Measurements from ENCODE around the gene PARP6. TPM values are rescaled to one million over a fixed set of nuclear protein-coding genes. Genes with fewer than 3 reads are reported as not detected.
A peak's percentile ranks its signal among the peaks of the same experiment; 100 is the strongest.

Gene PARP6
- polyA plus RNA-seq, 1 donor (not counting 4 experiments of a cell fraction or from before 2014, with no cell fraction given): 51.0 TPM

DNA sequence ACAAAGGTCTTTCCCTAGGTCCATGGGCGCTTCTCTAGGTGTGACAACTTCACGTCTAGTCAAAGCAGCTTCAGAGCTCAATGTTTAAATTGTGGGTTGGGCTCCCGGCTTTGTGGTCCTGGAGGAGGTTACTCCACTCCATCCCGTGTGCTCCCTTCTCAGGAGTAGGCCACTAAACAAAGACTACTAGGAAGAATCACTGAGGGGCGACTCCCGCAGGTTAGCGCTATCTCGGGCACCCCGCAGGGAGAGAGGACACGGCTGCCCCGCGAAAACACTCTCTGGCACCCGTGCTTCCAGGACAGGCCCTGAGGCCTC is 500 bp downstream of the PARP6 start:
- Histone ChIP-seq H2AFZ (ENCODE audit: control insufficient read depth, low read length) (peak overlapping the region; percentile 66), H3K4me2 (ENCODE audit: control insufficient read depth, extremely low read depth, insufficient read depth, low read depth, low read length) (peak overlapping the region; percentile 55)
- FAIRE-seq: no peak

DNA sequence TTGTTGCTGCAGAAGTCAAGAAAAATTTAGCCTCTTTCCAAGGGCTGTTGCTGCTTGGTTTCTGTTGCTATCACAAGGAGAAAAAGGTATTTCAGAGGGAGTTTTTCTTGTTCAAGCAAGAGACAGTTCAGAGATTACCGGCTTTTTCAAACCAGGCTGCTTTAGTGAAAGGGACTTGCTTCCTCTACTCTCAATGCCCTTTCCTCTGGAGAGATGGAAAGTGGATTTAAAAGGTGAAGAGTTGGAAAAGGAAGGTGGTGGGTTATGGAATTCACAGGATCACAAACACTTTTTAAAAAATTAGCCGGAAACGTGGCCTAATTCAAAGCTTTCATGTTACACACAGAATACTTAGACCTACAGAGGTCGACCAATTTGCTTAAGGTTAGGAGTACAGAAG is 1.1 kb downstream of the PARP6 start:
- Histone ChIP-seq H3K4me1 (ENCODE audit: control insufficient read depth, extremely low read depth, insufficient read depth, low read length) (peaks cover 12% of the 10 kb centered on the region), H3K9ac (ENCODE audit: control insufficient read depth, extremely low read depth, insufficient read depth, low read length) (peak overlapping the region; percentile 83), H3K36me3 (ENCODE audit: control insufficient read depth in 2 of 2, extremely low read depth in 1 of 2, insufficient read depth in 2 of 2, low read length in 2 of 2) (peaks cover 10 to 27% of the 10 kb centered on the region in 2 experiments), H3K9me3 (ENCODE audit: control insufficient read depth, low read depth, low read length) (no peaks in the 10 kb centered on the region), H3K27ac (ENCODE audit: control insufficient read depth, insufficient read depth, low read length) (no peak overlapping the region), H2AFZ (ENCODE audit: control insufficient read depth, low read length) (no peak overlapping the region), H3K4me3 (ENCODE audit: control insufficient read depth in 2 of 3, extremely low read depth in 1 of 3, insufficient read depth in 2 of 3, low read depth in 1 of 3, low read length in 3 of 3) (peak overlapping the region in 2 of 3 experiments; percentile 72 to 83), H3K4me2 (ENCODE audit: control insufficient read depth, extremely low read depth, insufficient read depth, low read depth, low read length) (peak overlapping the region; percentile 55), H3K9me1 (ENCODE audit: control insufficient read depth, extremely low read depth, insufficient read depth, low read length) (peaks cover 2% of the 10 kb centered on the region), H3K79me2 (ENCODE audit: control insufficient read depth, insufficient read depth, low read length) (peaks cover 15% of the 10 kb centered on the region), H4K20me1 (ENCODE audit: control insufficient read depth, extremely low read depth, insufficient read depth, low read length) (no peaks in the 10 kb centered on the region), H3K27me3 (ENCODE audit: control insufficient read depth, extremely low read depth, insufficient read depth, low read length) (no peaks in the 10 kb centered on the region)
- dilution Hi-C loops (cut with MboI; ENCODE audit: extremely low pct_ligation_motif_present, low sequenced_read_pairs): no loop called here
- TF ChIP-seq, protein P1, sequence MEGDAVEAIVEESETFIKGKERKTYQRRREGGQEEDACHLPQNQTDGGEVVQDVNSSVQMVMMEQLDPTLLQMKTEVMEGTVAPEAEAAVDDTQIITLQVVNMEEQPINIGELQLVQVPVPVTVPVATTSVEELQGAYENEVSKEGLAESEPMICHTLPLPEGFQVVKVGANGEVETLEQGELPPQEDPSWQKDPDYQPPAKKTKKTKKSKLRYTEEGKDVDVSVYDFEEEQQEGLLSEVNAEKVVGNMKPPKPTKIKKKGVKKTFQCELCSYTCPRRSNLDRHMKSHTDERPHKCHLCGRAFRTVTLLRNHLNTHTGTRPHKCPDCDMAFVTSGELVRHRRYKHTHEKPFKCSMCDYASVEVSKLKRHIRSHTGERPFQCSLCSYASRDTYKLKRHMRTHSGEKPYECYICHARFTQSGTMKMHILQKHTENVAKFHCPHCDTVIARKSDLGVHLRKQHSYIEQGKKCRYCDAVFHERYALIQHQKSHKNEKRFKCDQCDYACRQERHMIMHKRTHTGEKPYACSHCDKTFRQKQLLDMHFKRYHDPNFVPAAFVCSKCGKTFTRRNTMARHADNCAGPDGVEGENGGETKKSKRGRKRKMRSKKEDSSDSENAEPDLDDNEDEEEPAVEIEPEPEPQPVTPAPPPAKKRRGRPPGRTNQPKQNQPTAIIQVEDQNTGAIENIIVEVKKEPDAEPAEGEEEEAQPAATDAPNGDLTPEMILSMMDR (optimal IDR thresholded peaks at IDR 0.05 in 1 of 3, IDR thresholded peaks at IDR 0.05 in 1 of 3, conservative IDR thresholded peaks at IDR 0.05 in 1 of 3; ENCODE audit: extremely low read depth in 1 of 3, insufficient read depth in 2 of 3, low read length in 3 of 3): no peak
- no peak for TF ChIP-seq EZH2 (IDR thresholded peaks at IDR 0.05; ENCODE audit: low read length)
- FAIRE-seq (no peak), DNase-seq (ENCODE audit: low read depth, low spot score) (no peak)

More for the DNA sequence above, 500 bp downstream of the PARP6 start:
- Histone ChIP-seq H3K36me3 (ENCODE audit: control insufficient read depth in 2 of 2, extremely low read depth in 1 of 2, insufficient read depth in 2 of 2, low read length in 2 of 2) (peaks cover 5 to 24% of the 10 kb centered on the region in 2 experiments), H3K79me2 (ENCODE audit: control insufficient read depth, insufficient read depth, low read length) (peaks cover 15% of the 10 kb centered on the region), H3K9me1 (ENCODE audit: control insufficient read depth, extremely low read depth, insufficient read depth, low read length) (peaks cover 2% of the 10 kb centered on the region), H3K9ac (ENCODE audit: control insufficient read depth, extremely low read depth, insufficient read depth, low read length) (peak overlapping the region; percentile 83), H3K27ac (ENCODE audit: control insufficient read depth, insufficient read depth, low read length) (peak overlapping the region; percentile 51), H3K4me1 (ENCODE audit: control insufficient read depth, extremely low read depth, insufficient read depth, low read length) (peaks cover 12% of the 10 kb centered on the region), H4K20me1 (ENCODE audit: control insufficient read depth, extremely low read depth, insufficient read depth, low read length) (no peaks in the 10 kb centered on the region), H3K9me3 (ENCODE audit: control insufficient read depth, low read depth, low read length) (no peaks in the 10 kb centered on the region), H3K27me3 (ENCODE audit: control insufficient read depth, extremely low read depth, insufficient read depth, low read length) (no peaks in the 10 kb centered on the region), H3K4me3 (ENCODE audit: control insufficient read depth in 2 of 3, extremely low read depth in 1 of 3, insufficient read depth in 2 of 3, low read depth in 1 of 3, low read length in 3 of 3) (peak overlapping the region; percentile 67 to 83 (median 72))
- no peak for DNase-seq (ENCODE audit: low read depth, low spot score)
- dilution Hi-C loops (cut with MboI; ENCODE audit: extremely low pct_ligation_motif_present, low sequenced_read_pairs): no loop called here
- TF ChIP-seq, protein P1 (optimal IDR thresholded peaks at IDR 0.05 in 1 of 3, IDR thresholded peaks at IDR 0.05 in 1 of 3, conservative IDR thresholded peaks at IDR 0.05 in 1 of 3; ENCODE audit: extremely low read depth in 1 of 3, insufficient read depth in 2 of 3, low read length in 3 of 3): no peak
- TF ChIP-seq EZH2 (IDR thresholded peaks at IDR 0.05; ENCODE audit: low read length): no peak

Measured in keratinocyte (primary cell).